Lower leg skin (tissue), 3 donors: Measurements from ENCODE around the gene ACOT6.

Source experiments
- POLR2A ChIP-seq, 2 donors: fragments of 450-650 bp; IDR thresholded peaks; one replicate each; pipeline ENCODE4 v1.6.1; 2016 to 2017; ENCODE audit warnings: antibody characterized with exemption in 2 of 2, mild to moderate bottlenecking in 1 of 2, moderate library complexity in 1 of 2
- TF ChIP-seq, protein P1 (sequence below), 3 donors: fragments of 450-650 bp; IDR thresholded peaks; one replicate each; pipeline ENCODE4 v1.5.1; 2016; ENCODE audit warnings: antibody characterized with exemption in 3 of 3, mild to moderate bottlenecking in 3 of 3, moderate library complexity in 2 of 3

DNA sequence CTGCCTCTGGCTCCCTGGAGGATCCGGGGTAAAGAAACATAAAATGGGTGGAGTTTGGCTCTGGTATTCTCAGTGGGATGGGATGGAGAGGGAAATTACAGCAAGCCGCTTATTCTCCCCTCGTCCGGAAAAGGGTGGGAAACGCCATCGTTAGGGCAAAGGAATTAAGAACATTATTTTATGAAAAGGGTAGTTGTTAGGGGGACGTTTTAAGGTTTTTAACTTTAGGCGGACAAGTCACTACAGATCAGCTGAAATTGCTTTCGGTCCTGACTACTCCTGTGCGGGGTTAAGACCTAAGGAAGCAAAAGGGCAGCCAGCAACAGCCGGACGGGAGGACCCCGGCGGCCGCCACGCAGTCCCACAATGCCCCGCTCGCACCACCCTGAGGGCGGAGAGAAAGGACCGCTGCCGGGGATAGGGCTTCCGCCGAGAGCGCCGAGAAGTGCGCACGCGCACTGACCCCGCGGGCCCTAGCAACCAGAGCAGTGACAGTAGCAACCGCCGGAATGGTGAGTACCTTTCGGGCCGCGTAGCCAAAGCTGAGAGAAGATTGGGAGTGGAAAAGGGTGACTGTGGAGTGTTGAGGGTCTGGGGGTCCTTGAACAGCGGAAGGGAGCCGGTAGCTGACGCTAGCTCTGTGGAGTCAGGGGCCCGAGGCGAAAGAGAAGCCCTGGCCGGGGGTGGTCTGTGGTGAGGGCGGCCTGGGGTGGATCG is 32.4 kb downstream of the ACOT6 start, which contains the start of gene DNAL1:
- no peak for TF ChIP-seq POLR2A (IDR thresholded peaks at IDR 0.05)
- TF ChIP-seq, protein P1, sequence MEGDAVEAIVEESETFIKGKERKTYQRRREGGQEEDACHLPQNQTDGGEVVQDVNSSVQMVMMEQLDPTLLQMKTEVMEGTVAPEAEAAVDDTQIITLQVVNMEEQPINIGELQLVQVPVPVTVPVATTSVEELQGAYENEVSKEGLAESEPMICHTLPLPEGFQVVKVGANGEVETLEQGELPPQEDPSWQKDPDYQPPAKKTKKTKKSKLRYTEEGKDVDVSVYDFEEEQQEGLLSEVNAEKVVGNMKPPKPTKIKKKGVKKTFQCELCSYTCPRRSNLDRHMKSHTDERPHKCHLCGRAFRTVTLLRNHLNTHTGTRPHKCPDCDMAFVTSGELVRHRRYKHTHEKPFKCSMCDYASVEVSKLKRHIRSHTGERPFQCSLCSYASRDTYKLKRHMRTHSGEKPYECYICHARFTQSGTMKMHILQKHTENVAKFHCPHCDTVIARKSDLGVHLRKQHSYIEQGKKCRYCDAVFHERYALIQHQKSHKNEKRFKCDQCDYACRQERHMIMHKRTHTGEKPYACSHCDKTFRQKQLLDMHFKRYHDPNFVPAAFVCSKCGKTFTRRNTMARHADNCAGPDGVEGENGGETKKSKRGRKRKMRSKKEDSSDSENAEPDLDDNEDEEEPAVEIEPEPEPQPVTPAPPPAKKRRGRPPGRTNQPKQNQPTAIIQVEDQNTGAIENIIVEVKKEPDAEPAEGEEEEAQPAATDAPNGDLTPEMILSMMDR (IDR thresholded peaks at IDR 0.05): peak in 1 of 3 donors; percentile 18
